Chondrocyte (in vitro differentiated cells): Measurements from ENCODE around the gene UBE4A. TPM values are rescaled to one million over a fixed set of nuclear protein-coding genes. Genes with fewer than 3 reads are reported as not detected.
"Not testable (repeated sequence)": the region's sequence is repeated elsewhere in the genome, so short reads cannot be mapped to it uniquely, and the experiment has no call there.

ENCODE experiments used
- DNase-seq: peaks from one replicate; pipeline ENCODE4 v3.0.0; 2021; ENCODE audit warnings: mixed read lengths, low spot score
- H3K27ac Mint-ChIP-seq: one replicate; pipeline ENCODE4 v1.8.0; 2021; ENCODE audit warnings: mild to moderate bottlenecking, moderate library complexity, mixed read lengths; ENCODE audit not compliant: unreplicated experiment
- H3K27me3 Mint-ChIP-seq: 2 replicates; pipeline ENCODE4 v1.8.0; 2021; ENCODE audit warnings: low read depth, mixed read lengths
- H3K36me3 Mint-ChIP-seq: 2 replicates; pipeline ENCODE4 v1.8.0; 2021; ENCODE audit warnings: low read depth, mixed read lengths
- H3K4me1 Mint-ChIP-seq: 2 replicates; pipeline ENCODE4 v1.8.0; 2021; ENCODE audit warnings: low read depth, mild to moderate bottlenecking, mixed read lengths
- H3K4me3 Mint-ChIP-seq: one replicate; pipeline ENCODE4 v1.8.0; 2021; ENCODE audit warnings: mild to moderate bottlenecking, moderate library complexity, mixed read lengths; ENCODE audit not compliant: unreplicated experiment
- H3K9me3 Mint-ChIP-seq: 2 replicates; pipeline ENCODE4 v1.8.0; 2021; ENCODE audit warnings: low read depth, mixed read lengths
- CTCF ChIP-seq: fragments of 200-600 bp; sonication (generic); IDR thresholded peaks from 2 replicates; pipeline ENCODE4 v1.5.0; 2021; ENCODE audit warnings: antibody characterized with exemption, mild to moderate bottlenecking, moderate library complexity
- total RNA-seq: library from RNA; stranded (reverse); gene quantifications from 3 replicates; pipeline ENCODE4 v1.2.1, GENCODE V29; 2021

Gene UBE4A
- total RNA-seq, 1 donor from 2014 or later = 39.7 TPM

DNA sequence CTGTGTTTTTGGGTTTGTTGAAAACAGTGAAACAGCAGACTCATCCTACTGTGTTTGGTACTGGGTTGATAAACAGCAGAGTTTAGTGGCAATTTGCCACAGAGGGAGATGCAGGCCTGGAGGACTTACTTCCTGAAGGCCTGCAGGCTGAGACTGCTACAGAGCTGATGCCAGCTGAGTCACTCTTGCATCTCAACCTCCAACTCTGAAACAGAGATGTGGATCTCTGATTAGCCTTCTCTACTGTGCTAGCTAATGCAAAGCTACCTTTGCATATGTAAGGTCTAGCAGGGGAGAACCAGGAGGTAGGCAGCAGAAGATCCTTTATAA lies 56.3 kb downstream of the UBE4A start:
- Mint-ChIP-seq H3K27me3 (no peaks in the 10 kb centered on the region), H3K36me3 (peaks cover under 1% of the 10 kb centered on the region), H3K9me3 (no peaks in the 10 kb centered on the region), H3K4me3 (no peak overlapping the region), H3K27ac (no peak overlapping the region), H3K4me1 (peaks cover 4% of the 10 kb centered on the region)
- DNase-seq = no peak
- no peak for TF ChIP-seq CTCF

DNA sequence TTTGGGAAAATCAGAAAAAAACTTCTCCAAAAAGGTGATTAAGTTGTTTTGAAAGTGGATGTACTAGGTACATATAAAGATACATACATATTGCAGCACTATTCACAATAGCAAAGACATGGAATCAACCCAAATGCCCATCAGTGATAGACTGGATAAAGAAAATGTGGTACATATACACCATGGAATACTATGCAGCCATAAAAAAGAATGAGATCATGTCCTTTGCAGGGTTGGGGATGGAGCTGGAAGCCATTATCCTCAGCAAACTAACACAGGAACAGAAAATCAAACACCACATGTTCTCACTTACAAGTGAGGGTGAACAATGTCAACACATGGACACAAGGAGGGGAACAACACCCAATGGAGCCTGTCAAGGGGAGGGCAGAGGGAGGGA lies 57.5 kb downstream of the UBE4A start:
- H3K27ac Mint-ChIP-seq, H3K9me3 Mint-ChIP-seq, DNase-seq, H3K36me3 Mint-ChIP-seq, H3K27me3 Mint-ChIP-seq, H3K4me1 Mint-ChIP-seq, H3K4me3 Mint-ChIP-seq: not testable (repeated sequence)

- H3K27ac Mint-ChIP-seq = no peak overlapping the region
- H3K4me1 Mint-ChIP-seq = peaks cover 4% of the 10 kb centered on the region
- H3K4me3 Mint-ChIP-seq = no peak overlapping the region
- no peak for TF ChIP-seq CTCF
- H3K27me3 Mint-ChIP-seq = no peaks in the 10 kb centered on the region
- no peaks in the 10 kb centered on the region for H3K36me3 Mint-ChIP-seq
- no peak for DNase-seq
- no peaks in the 10 kb centered on the region for H3K9me3 Mint-ChIP-seq
Observed at GRCh38 chr11:118417801-118418200, 58.4 kb downstream of the UBE4A start.

GRCh38 chr11:118418766-118419165 lies 59.4 kb downstream of the UBE4A start:
- Mint-ChIP-seq H3K27ac (no peak overlapping the region), H3K9me3 (no peaks in the 10 kb centered on the region), H3K27me3 (no peaks in the 10 kb centered on the region), H3K4me3 (no peak overlapping the region), H3K36me3 (no peaks in the 10 kb centered on the region), H3K4me1 (peaks cover 4% of the 10 kb centered on the region)
- DNase-seq = no peak
- no peak for TF ChIP-seq CTCF

DNA sequence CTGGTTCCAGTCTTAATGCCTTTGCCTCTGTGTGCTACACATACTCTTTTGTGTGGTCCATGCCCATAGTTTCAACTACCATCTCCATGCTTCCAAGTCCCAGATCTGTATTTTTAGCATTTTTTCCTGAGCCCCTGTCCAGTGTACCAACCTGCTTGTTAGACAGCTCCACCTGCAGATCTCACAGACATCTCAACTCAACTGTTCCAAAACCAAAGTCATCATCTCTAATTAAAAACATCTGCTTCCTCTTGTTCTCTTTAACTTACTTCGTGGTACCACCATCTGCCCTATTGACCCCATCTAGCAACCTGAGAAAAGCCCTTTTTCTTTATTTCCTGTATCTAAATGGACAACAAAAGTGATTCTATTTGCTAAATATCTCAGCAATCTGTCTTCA lies 68.3 kb downstream of the UBE4A start:
- H3K4me3 Mint-ChIP-seq = no peak overlapping the region

More for the DNA sequence above, 68.3 kb downstream of the UBE4A start:
- H3K4me1 Mint-ChIP-seq = peaks cover 10% of the 10 kb centered on the region
- no peak for TF ChIP-seq CTCF
- H3K27ac Mint-ChIP-seq = no peak overlapping the region
- DNase-seq = no peak
- H3K9me3 Mint-ChIP-seq = no peaks in the 10 kb centered on the region
- no peaks in the 10 kb centered on the region for H3K27me3 Mint-ChIP-seq
- no peaks in the 10 kb centered on the region for H3K36me3 Mint-ChIP-seq
